SK-N-SH (cell line): Measurements from ENCODE around the gene SPEF2.

Experiments
- GATA2 ChIP-seq: sonication (generic); formaldehyde crosslinking; IDR thresholded peaks from 2 replicates; pipeline ENCODE4 v1.5.0; 2020; ENCODE audit warnings: mild to moderate bottlenecking, missing genetic modification reagents
- POLR2AphosphoS5 ChIP-seq: IDR thresholded peaks from 2 replicates; pipeline ENCODE4 v1.6.1; 2012; ENCODE audit warnings: low read depth, low read length
- RCOR1 ChIP-seq: fragments of 150-350 bp; IDR thresholded peaks from 2 replicates; pipeline ENCODE4 v1.6.1; 2017; ENCODE audit warnings: antibody characterized with exemption, low read length
- RFX5 ChIP-seq: IDR thresholded peaks from 2 replicates; pipeline ENCODE4 v1.6.1; 2012; ENCODE audit warnings: mild to moderate bottlenecking, improper control_type of control experiment, low read length
- SMC3 ChIP-seq: IDR thresholded peaks from 2 replicates; pipeline ENCODE4 v1.6.1; 2012; ENCODE audit warnings: low read depth, low read length, improper control_type of control experiment
- TAF1 ChIP-seq: IDR thresholded peaks from 2 replicates; pipeline ENCODE4 v1.6.1; 2012; ENCODE audit warnings: low read depth, mild to moderate bottlenecking, low read length, moderate library complexity, borderline replicate concordance
- TCF12 ChIP-seq: IDR thresholded peaks from 2 replicates; pipeline ENCODE4 v1.4.0; 2012
- TEAD4 ChIP-seq: IDR thresholded peaks from 2 replicates; pipeline ENCODE4 v1.4.0; 2012; ENCODE audit warnings: mild to moderate bottlenecking, borderline replicate concordance; ENCODE audit not compliant: insufficient read depth
- YY1 ChIP-seq: IDR thresholded peaks from 2 replicates; pipeline ENCODE4 v1.4.0; 2012; ENCODE audit warnings: low read depth, mild to moderate bottlenecking
- TF ChIP-seq, protein P1 (sequence below): fragments of 150-350 bp; IDR thresholded peaks from 2 replicates; pipeline ENCODE4 v1.6.1; 2017; ENCODE audit warnings: antibody characterized with exemption, low read length, low read depth, borderline replicate concordance
- TF ChIP-seq, protein P2 (sequence below): fragments of 200-600 bp; sonication (generic); IDR thresholded peaks from 2 replicates; pipeline ENCODE4 v1.6.1; 2017; ENCODE audit warnings: antibody characterized with exemption, mild to moderate bottlenecking, moderate library complexity
- TF ChIP-seq, protein P3 (sequence below): IDR thresholded peaks from 2 replicates; pipeline ENCODE4 v1.4.0; 2012; ENCODE audit warnings: low read depth
- TF ChIP-seq, protein P4 (sequence below): IDR thresholded peaks from 2 replicates; pipeline ENCODE4 v1.6.1; 2012; ENCODE audit warnings: mild to moderate bottlenecking, low read depth, low read length, moderate library complexity
- TF ChIP-seq, protein P5 (sequence below): IDR thresholded peaks from 2 replicates; pipeline ENCODE4; 2012

DNA sequence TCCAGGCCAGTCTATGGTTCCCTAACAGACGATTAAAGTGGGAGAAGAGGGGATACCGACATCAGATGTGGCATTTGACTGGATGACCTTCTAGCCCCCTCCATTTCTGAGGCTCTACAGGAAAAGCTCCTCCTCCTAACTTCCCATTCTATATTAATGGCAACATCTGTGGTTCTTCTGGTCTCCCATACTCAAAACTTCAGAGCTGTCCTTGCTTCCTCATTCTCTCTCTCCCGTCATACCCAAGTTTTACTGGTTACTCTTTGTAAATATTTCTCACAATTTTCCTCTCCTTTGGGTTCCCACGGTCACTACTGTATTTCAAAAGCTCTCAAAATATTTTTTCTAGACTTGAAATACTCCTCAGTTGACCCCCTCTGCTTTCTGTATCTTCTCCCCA is 203.1 kb downstream of the SPEF2 start:
- TF ChIP-seq, protein P1, sequence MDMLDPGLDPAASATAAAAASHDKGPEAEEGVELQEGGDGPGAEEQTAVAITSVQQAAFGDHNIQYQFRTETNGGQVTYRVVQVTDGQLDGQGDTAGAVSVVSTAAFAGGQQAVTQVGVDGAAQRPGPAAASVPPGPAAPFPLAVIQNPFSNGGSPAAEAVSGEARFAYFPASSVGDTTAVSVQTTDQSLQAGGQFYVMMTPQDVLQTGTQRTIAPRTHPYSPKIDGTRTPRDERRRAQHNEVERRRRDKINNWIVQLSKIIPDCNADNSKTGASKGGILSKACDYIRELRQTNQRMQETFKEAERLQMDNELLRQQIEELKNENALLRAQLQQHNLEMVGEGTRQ = no peak
- no peak for TF ChIP-seq SMC3
- TF ChIP-seq, protein P2, sequence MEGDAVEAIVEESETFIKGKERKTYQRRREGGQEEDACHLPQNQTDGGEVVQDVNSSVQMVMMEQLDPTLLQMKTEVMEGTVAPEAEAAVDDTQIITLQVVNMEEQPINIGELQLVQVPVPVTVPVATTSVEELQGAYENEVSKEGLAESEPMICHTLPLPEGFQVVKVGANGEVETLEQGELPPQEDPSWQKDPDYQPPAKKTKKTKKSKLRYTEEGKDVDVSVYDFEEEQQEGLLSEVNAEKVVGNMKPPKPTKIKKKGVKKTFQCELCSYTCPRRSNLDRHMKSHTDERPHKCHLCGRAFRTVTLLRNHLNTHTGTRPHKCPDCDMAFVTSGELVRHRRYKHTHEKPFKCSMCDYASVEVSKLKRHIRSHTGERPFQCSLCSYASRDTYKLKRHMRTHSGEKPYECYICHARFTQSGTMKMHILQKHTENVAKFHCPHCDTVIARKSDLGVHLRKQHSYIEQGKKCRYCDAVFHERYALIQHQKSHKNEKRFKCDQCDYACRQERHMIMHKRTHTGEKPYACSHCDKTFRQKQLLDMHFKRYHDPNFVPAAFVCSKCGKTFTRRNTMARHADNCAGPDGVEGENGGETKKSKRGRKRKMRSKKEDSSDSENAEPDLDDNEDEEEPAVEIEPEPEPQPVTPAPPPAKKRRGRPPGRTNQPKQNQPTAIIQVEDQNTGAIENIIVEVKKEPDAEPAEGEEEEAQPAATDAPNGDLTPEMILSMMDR = no peak
- no peak for TF ChIP-seq POLR2AphosphoS5
- TF ChIP-seq, protein P3, sequence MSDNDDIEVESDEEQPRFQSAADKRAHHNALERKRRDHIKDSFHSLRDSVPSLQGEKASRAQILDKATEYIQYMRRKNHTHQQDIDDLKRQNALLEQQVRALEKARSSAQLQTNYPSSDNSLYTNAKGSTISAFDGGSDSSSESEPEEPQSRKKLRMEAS = no peak
- TF ChIP-seq TCF12 = no peak
- TF ChIP-seq TEAD4 = no peak
- no peak for TF ChIP-seq TAF1
- no peak for TF ChIP-seq GATA2
- TF ChIP-seq RFX5 = no peak
- TF ChIP-seq, protein P4, sequence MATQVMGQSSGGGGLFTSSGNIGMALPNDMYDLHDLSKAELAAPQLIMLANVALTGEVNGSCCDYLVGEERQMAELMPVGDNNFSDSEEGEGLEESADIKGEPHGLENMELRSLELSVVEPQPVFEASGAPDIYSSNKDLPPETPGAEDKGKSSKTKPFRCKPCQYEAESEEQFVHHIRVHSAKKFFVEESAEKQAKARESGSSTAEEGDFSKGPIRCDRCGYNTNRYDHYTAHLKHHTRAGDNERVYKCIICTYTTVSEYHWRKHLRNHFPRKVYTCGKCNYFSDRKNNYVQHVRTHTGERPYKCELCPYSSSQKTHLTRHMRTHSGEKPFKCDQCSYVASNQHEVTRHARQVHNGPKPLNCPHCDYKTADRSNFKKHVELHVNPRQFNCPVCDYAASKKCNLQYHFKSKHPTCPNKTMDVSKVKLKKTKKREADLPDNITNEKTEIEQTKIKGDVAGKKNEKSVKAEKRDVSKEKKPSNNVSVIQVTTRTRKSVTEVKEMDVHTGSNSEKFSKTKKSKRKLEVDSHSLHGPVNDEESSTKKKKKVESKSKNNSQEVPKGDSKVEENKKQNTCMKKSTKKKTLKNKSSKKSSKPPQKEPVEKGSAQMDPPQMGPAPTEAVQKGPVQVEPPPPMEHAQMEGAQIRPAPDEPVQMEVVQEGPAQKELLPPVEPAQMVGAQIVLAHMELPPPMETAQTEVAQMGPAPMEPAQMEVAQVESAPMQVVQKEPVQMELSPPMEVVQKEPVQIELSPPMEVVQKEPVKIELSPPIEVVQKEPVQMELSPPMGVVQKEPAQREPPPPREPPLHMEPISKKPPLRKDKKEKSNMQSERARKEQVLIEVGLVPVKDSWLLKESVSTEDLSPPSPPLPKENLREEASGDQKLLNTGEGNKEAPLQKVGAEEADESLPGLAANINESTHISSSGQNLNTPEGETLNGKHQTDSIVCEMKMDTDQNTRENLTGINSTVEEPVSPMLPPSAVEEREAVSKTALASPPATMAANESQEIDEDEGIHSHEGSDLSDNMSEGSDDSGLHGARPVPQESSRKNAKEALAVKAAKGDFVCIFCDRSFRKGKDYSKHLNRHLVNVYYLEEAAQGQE = no peak
- TF ChIP-seq RCOR1 = no peak
- no peak for TF ChIP-seq YY1
- TF ChIP-seq, protein P5, sequence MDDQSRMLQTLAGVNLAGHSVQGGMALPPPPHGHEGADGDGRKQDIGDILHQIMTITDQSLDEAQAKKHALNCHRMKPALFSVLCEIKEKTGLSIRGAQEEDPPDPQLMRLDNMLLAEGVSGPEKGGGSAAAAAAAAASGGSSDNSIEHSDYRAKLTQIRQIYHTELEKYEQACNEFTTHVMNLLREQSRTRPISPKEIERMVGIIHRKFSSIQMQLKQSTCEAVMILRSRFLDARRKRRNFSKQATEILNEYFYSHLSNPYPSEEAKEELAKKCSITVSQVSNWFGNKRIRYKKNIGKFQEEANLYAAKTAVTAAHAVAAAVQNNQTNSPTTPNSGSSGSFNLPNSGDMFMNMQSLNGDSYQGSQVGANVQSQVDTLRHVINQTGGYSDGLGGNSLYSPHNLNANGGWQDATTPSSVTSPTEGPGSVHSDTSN = no peak
